Psoas muscle (tissue), 8 donors: Measurements from ENCODE around the gene FRG2B. TPM values are rescaled to one million over a fixed set of nuclear protein-coding genes. Genes with fewer than 3 reads are reported as not detected.
"Not testable (repeated sequence)": the region's sequence is repeated elsewhere in the genome, so short reads cannot be mapped to it uniquely, and the experiment has no call there.

Source experiments
- ATAC-seq, 4 donors: fragments of 200-7000 bp; cut with Tn5 transposase; one replicate each; pipeline ENCODE4 v1.9.1; 2020; ENCODE audit warnings: moderate library complexity in 3 of 4, mild to moderate bottlenecking in 2 of 4
- DNase-seq, 2 donors: peaks; one replicate each; pipeline ENCODE4 v3.0.0-alpha.2; 2020
- H3K27ac ChIP-seq: fragments of 200-600 bp; one replicate; pipeline ENCODE4 v1.8.0; 2022
- H3K27me3 ChIP-seq, 3 donors: fragments of 200-600 bp in 1 of 3; one replicate each; pipeline versions ENCODE4 v1.6.1 to v1.8.0; 2013 to 2022; ENCODE audit warnings: low read length in 2 of 3, mild to moderate bottlenecking in 2 of 3, moderate library complexity in 1 of 3; ENCODE audit not compliant: insufficient read depth in 3 of 3
- H3K36me3 ChIP-seq, 2 donors: fragments of 200-600 bp in 1 of 2; one replicate each; pipeline versions ENCODE4 v1.6.1 to v1.8.0; 2013 to 2022; ENCODE audit warnings: low read depth in 1 of 2, mild to moderate bottlenecking in 1 of 2, moderate library complexity in 1 of 2; ENCODE audit not compliant: insufficient read depth in 1 of 2
- H3K4me1 ChIP-seq: fragments of 200-600 bp; one replicate; pipeline ENCODE4 v1.8.0; 2022
- H3K4me3 ChIP-seq: fragments of 200-600 bp; one replicate; pipeline ENCODE4 v1.8.0; 2022; ENCODE audit warnings: mild to moderate bottlenecking
- H3K9me3 ChIP-seq: fragments of 200-600 bp; one replicate; pipeline ENCODE4 v1.8.0; 2022
- CTCF ChIP-seq: fragments of 200-600 bp; IDR thresholded peaks from one replicate; pipeline ENCODE4 v1.8.0; 2022; ENCODE audit warnings: antibody characterized with exemption
- WGBS, 3 donors: extraction: QIAGEN DNeasy Blood & Tissue Kit; methylation state at CpG; one replicate each; pipeline versions ENCODE4 v1.1.6 to v1.1.7; 2013; 5-methylcytosine and 5-hydroxymethylcytosine counted together
- intact Hi-C, 2 donors: fragments of 100-400 bp; cut with DNase I; formaldehyde crosslinking; loops; one replicate each; pipeline versions ENCODE4 v1.11.0 to v1.14.2; 2022
- polyA plus RNA-seq, 3 donors: library from polyadenylated mRNA; stranded (reverse); fragments of 200-250 nt; gene quantifications; one replicate each; pipeline ENCODE4 v1.2.3, GENCODE V29; 2013
- total RNA-seq, 4 donors: library from RNA; stranded (reverse); fragmentation: NEBNext Ultra II Directional in 2 of 4; extraction: Animal tissue kit (Norgen Biotek cat#: 25700) in 2 of 4; gene quantifications; one replicate each; pipeline versions ENCODE4 v1.2.1 to v1.2.4, GENCODE V29; 2021 to 2023
- donor health status: healthy with polysubstance abuse.
- donor health status: DM: no; HTN: no; CAD: no; lungs with moderate emphysema.
- donor health status: Bipolar disorder and iron deficiency.
- donor health status: healthy.
- donor health status: DM: yes; HTN: yes; CAD: no.
- donor health status: DM: no; HTN: no; CAD: no.
- donor health status: DM: no; HTN: no; CAD: no.
- donor health status: DM: yes; HTN: yes; CAD: no.

Gene FRG2B
- total and polyA plus RNA-seq, 7 donors, result not detected

GRCh38 chr10:133614830-133615580 lies 11.6 kb downstream of the FRG2B start:
- no peak for TF ChIP-seq CTCF
- Histone ChIP-seq H3K4me3 (no peak overlapping the region), H3K27me3 (peaks cover 0 to 2% (median 0%) of the 10 kb centered on the region in 3 donors), H3K4me1 (no peaks in the 10 kb centered on the region), H3K27ac (no peak overlapping the region), H3K36me3 (no peaks in the 10 kb centered on the region), H3K9me3 (no peaks in the 10 kb centered on the region)
- 32 to 52% (median 32%) methylated on average over 10 of the region's 10 CpGs for WGBS, 3 donors
- intact Hi-C loops, result no loop called here
- ATAC-seq (no peak), DNase-seq (no peak)

GRCh38 chr10:133613699-133614098 lies 12.9 kb downstream of the FRG2B start:
- DNase-seq (no peak), ATAC-seq (no peak)
- no peaks in the 10 kb centered on the region for H3K36me3 ChIP-seq
- no peak overlapping the region for H3K4me3 ChIP-seq
- WGBS, 3 donors, result 52 to 63% (median 54%) methylated on average over 6 of the region's 6 CpGs
- H3K27me3 ChIP-seq, result peaks cover 0 to 5% (median 2%) of the 10 kb centered on the region in 3 donors
- no peak overlapping the region for H3K27ac ChIP-seq
- H3K9me3 ChIP-seq, result no peaks in the 10 kb centered on the region
- H3K4me1 ChIP-seq, result no peaks in the 10 kb centered on the region
- intact Hi-C loops, result no loop called here
- no peak for TF ChIP-seq CTCF

GRCh38 chr10:133611079-133611478 lies 15.5 kb downstream of the FRG2B start:
- H3K27me3 ChIP-seq, result peaks cover 0 to 14% (median 2%) of the 10 kb centered on the region in 3 donors
- H3K9me3 ChIP-seq, result no peaks in the 10 kb centered on the region
- DNase-seq (no peak), ATAC-seq (no peak)
- H3K36me3 ChIP-seq, result no peaks in the 10 kb centered on the region
- WGBS, 3 donors, result 61 to 70% (median 65%) methylated on average over 4 of the region's 4 CpGs
- no peak overlapping the region for H3K27ac ChIP-seq
- no peaks in the 10 kb centered on the region for H3K4me1 ChIP-seq
- intact Hi-C loops, result no loop called here
- TF ChIP-seq CTCF, result no peak
- H3K4me3 ChIP-seq, result no peak overlapping the region

GRCh38 chr10:133608855-133609254 lies 17.7 kb downstream of the FRG2B start:
- H3K27me3 ChIP-seq, result peaks cover 2 to 17% (median 4%) of the 10 kb centered on the region in 3 donors
- intact Hi-C loops, result loop anchor here in 1 of 2 donors (5.0 kb wide), 1 partner anchor 282 kb away; no protein-coding TSS in a partner anchor
- peak; percentile 37 for TF ChIP-seq CTCF

GRCh38 chr10:133603434-133603833 lies 23.2 kb downstream of the FRG2B start:
- 55 to 59% (median 55%) methylated on average over 2 of the region's 2 CpGs for WGBS, 3 donors
- intact Hi-C loops, result not testable (repeated sequence)

More at GRCh38 chr10:133608855-133609254, 17.7 kb downstream of the FRG2B start:
- Histone ChIP-seq H3K27ac (no peak overlapping the region), H3K4me3 (no peak overlapping the region), H3K4me1 (no peaks in the 10 kb centered on the region), H3K9me3 (no peaks in the 10 kb centered on the region), H3K36me3 (no peaks in the 10 kb centered on the region)
- ATAC-seq, result no peak
- no peak for DNase-seq
- 5 to 47% (median 6%) methylated on average over 3 of the region's 3 CpGs for WGBS, 3 donors

More at GRCh38 chr10:133603434-133603833, 23.2 kb downstream of the FRG2B start:
- not testable (repeated sequence) for ATAC-seq, H3K4me3 ChIP-seq, DNase-seq, H3K9me3 ChIP-seq, H3K36me3 ChIP-seq, H3K27ac ChIP-seq, H3K4me1 ChIP-seq
- H3K27me3 ChIP-seq, result peaks cover 4 to 23% (median 5%) of the 10 kb centered on the region in 3 donors
